Common myeloid progenitor, CD34-positive (primary cell): ENCODE data around the gene PDE4DIP.
"Not testable (repeated sequence)": the region's sequence is repeated elsewhere in the genome, so short reads cannot be mapped to it uniquely, and the experiment has no call there.

Source experiments
- CTCF ChIA-PET: fragments of 350-600 bp; sonication (Branson Sonifier 250); formaldehyde crosslinking; loops from one replicate; lab custom pipeline; 2021; ENCODE audit warnings: antibody characterized with exemption; lab: Charles Lee
- POLR2A ChIA-PET: fragments of 350-600 bp; sonication (Branson Sonifier 250); formaldehyde crosslinking; loops from one replicate; lab custom pipeline; 2021; ENCODE audit warnings: antibody characterized with exemption; lab: Charles Lee
- DNase-seq, 3 donors: peaks; one replicate each; pipeline versions ENCODE4 v3.0.0 to v3.0.0-alpha.2; 2013
- H3K27ac ChIP-seq, 2 experiments: 1 replicate in 1 of 2; 2 replicates in 1 of 2; pipeline ENCODE4 v1.7.0; 2013; ENCODE audit warnings: inconsistent platforms in 2 of 2, low read length in 2 of 2, mild to moderate bottlenecking in 2 of 2, low read depth in 1 of 2, moderate library complexity in 1 of 2; ENCODE audit not compliant: severe bottlenecking in 2 of 2, insufficient read depth in 1 of 2, poor library complexity in 1 of 2
- H3K27me3 ChIP-seq, 5 experiments: replicated peaks in 2 of 5; 1 replicate in 3 of 5; 2 replicates in 2 of 5; pipeline versions ENCODE4 v1.6.1 to v1.7.0; 2013; ENCODE audit warnings: low read length in 4 of 5, mild to moderate bottlenecking in 2 of 5, moderate library complexity in 2 of 5, inconsistent platforms in 1 of 5; ENCODE audit not compliant: insufficient read depth in 5 of 5, control insufficient read depth in 4 of 5
- H3K36me3 ChIP-seq, 4 experiments: 1 replicate in 2 of 4; 2 replicates in 2 of 4; pipeline versions ENCODE4 v1.6.1 to v1.7.0; 2013; ENCODE audit warnings: low read length in 3 of 4, control low read depth in 1 of 4, mild to moderate bottlenecking in 1 of 4; ENCODE audit not compliant: control insufficient read depth in 4 of 4, insufficient read depth in 4 of 4
- H3K4me1 ChIP-seq, 4 experiments: 1 replicate in 3 of 4; 2 replicates in 1 of 4; pipeline versions ENCODE4 v1.6.1 to v1.7.1; 2013; ENCODE audit warnings: low read length in 3 of 4, mild to moderate bottlenecking in 3 of 4, control low read depth in 1 of 4, inconsistent platforms in 1 of 4, moderate library complexity in 1 of 4; ENCODE audit not compliant: control insufficient read depth in 4 of 4, insufficient read depth in 4 of 4; ENCODE audit errors: control extremely low read depth in 1 of 4
- H3K4me3 ChIP-seq, 7 experiments: 1 replicate in 4 of 7; 2 replicates in 3 of 7; pipeline versions ENCODE4 v1.5.1 to v1.7.0; 2013; ENCODE audit warnings: mild to moderate bottlenecking in 7 of 7, low read length in 6 of 7, moderate library complexity in 6 of 7, inconsistent platforms in 2 of 7, low read depth in 2 of 7, control low read depth in 1 of 7; ENCODE audit not compliant: insufficient read depth in 4 of 7, control insufficient read depth in 1 of 7; ENCODE audit errors: extremely low read depth in 1 of 7
- H3K9me3 ChIP-seq, 5 experiments: 1 replicate in 4 of 5; 2 replicates in 1 of 5; pipeline versions ENCODE4 v1.6.1 to v1.7.1; 2013; ENCODE audit warnings: low read length in 4 of 5, mild to moderate bottlenecking in 2 of 5, inconsistent platforms in 1 of 5, low read depth in 1 of 5, moderate library complexity in 1 of 5; ENCODE audit not compliant: control insufficient read depth in 4 of 5, insufficient read depth in 2 of 5; ENCODE audit errors: control extremely low read depth in 1 of 5
- WGBS: methylation state at CpG from one replicate; pipeline ENCODE4 v1.1.5; 2013; ENCODE audit not compliant: insufficient coverage; 5-methylcytosine and 5-hydroxymethylcytosine counted together

The PDE4DIP gene

GRCh38 chr1:148853363-148853762 lies 9.1 kb downstream of the PDE4DIP start:
- H3K36me3 ChIP-seq, H3K4me1 ChIP-seq, H3K4me3 ChIP-seq, CTCF ChIA-PET, POLR2A ChIA-PET, DNase-seq, H3K27ac ChIP-seq, H3K9me3 ChIP-seq, H3K27me3 ChIP-seq: not testable (repeated sequence)
- no CpG with 5 or more reads among the region's 5 CpGs for WGBS

GRCh38 chr1:148854063-148854462 lies 9.8 kb downstream of the PDE4DIP start:
- CTCF ChIA-PET, DNase-seq, H3K4me1 ChIP-seq, H3K36me3 ChIP-seq, H3K4me3 ChIP-seq, POLR2A ChIA-PET, H3K27ac ChIP-seq, H3K9me3 ChIP-seq, H3K27me3 ChIP-seq: not testable (repeated sequence)
- WGBS = no CpG with 5 or more reads among the region's 6 CpGs

GRCh38 chr1:148855367-148855766 lies 11.1 kb downstream of the PDE4DIP start:
- H3K4me3 ChIP-seq, DNase-seq, H3K9me3 ChIP-seq, POLR2A ChIA-PET, H3K27ac ChIP-seq, H3K36me3 ChIP-seq, H3K27me3 ChIP-seq, H3K4me1 ChIP-seq, CTCF ChIA-PET: not testable (repeated sequence)
- WGBS = no CpG with 5 or more reads among the region's 5 CpGs

- H3K36me3 ChIP-seq, H3K4me1 ChIP-seq, CTCF ChIA-PET, H3K4me3 ChIP-seq, H3K27ac ChIP-seq, DNase-seq, H3K27me3 ChIP-seq, H3K9me3 ChIP-seq, POLR2A ChIA-PET: not testable (repeated sequence)
- WGBS = no CpG with 5 or more reads among the region's 2 CpGs
Observed at GRCh38 chr1:148860049-148860448, 15.8 kb downstream of the PDE4DIP start.

GRCh38 chr1:148860579-148861259 lies 16.5 kb downstream of the PDE4DIP start:
- H3K27ac ChIP-seq, CTCF ChIA-PET, H3K4me3 ChIP-seq, POLR2A ChIA-PET, H3K27me3 ChIP-seq, H3K9me3 ChIP-seq, H3K36me3 ChIP-seq, H3K4me1 ChIP-seq, DNase-seq: not testable (repeated sequence)
- WGBS = no CpG with 5 or more reads among the region's 6 CpGs

GRCh38 chr1:148862590-148862989 lies 18.4 kb downstream of the PDE4DIP start:
- H3K4me3 ChIP-seq, H3K27ac ChIP-seq, DNase-seq, POLR2A ChIA-PET, H3K4me1 ChIP-seq, H3K36me3 ChIP-seq, CTCF ChIA-PET, H3K9me3 ChIP-seq, H3K27me3 ChIP-seq: not testable (repeated sequence)
- no CpG with 5 or more reads among the region's 3 CpGs for WGBS

- H3K27ac ChIP-seq, H3K4me1 ChIP-seq, POLR2A ChIA-PET, H3K27me3 ChIP-seq, H3K9me3 ChIP-seq, DNase-seq, CTCF ChIA-PET, H3K4me3 ChIP-seq, H3K36me3 ChIP-seq: not testable (repeated sequence)
- WGBS = no CpG with 5 or more reads among the region's 6 CpGs
Observed at GRCh38 chr1:148868924-148869633, 24.9 kb downstream of the PDE4DIP start.
